CD4-positive, alpha-beta memory T cell (primary cell): ENCODE measurements around the gene MARK3. TPM values are rescaled to one million over a fixed set of nuclear protein-coding genes. Genes with fewer than 3 reads are reported as not detected.

Experiments
- CTCF ChIA-PET: fragments of 350-600 bp; sonication (Branson Sonifier 250); formaldehyde crosslinking; loops from one replicate; lab custom pipeline; 2021; ENCODE audit warnings: inconsistent platforms; ENCODE audit not compliant: partially characterized antibody; lab: Charles Lee
- POLR2A ChIA-PET: fragments of 350-600 bp; sonication (Branson Sonifier 250); formaldehyde crosslinking; loops from one replicate; lab custom pipeline; 2021; ENCODE audit not compliant: partially characterized antibody; lab: Charles Lee
- DNase-seq, 5 donors: peaks; one replicate each; pipeline versions ENCODE4 v3.0.0 to v3.0.0-alpha.2; 2020 to 2022; ENCODE audit warnings: mixed read lengths in 1 of 5
- H3K27ac ChIP-seq: one replicate; pipeline ENCODE4 v1.7.0; 2013; ENCODE audit warnings: low read depth, low read length
- H3K27me3 ChIP-seq: 2 replicates; pipeline ENCODE4 v1.7.0; 2013; ENCODE audit warnings: mild to moderate bottlenecking, low read length, moderate library complexity; ENCODE audit not compliant: insufficient read depth
- H3K36me3 ChIP-seq: 2 replicates; pipeline ENCODE4 v1.7.0; 2013; ENCODE audit warnings: mild to moderate bottlenecking, low read length, moderate library complexity; ENCODE audit not compliant: insufficient read depth
- H3K4me1 ChIP-seq: 2 replicates; pipeline ENCODE4 v1.7.0; 2013; ENCODE audit warnings: mild to moderate bottlenecking, low read length, moderate library complexity; ENCODE audit not compliant: insufficient read depth
- H3K4me3 ChIP-seq, 2 donors: one replicate each; pipeline ENCODE4 v1.7.0; 2013; ENCODE audit warnings: low read length in 2 of 2, mild to moderate bottlenecking in 1 of 2
- H3K9me3 ChIP-seq, 2 donors: one replicate each; pipeline ENCODE4 v1.7.0; 2013; ENCODE audit warnings: low read length in 2 of 2, control low read depth in 1 of 2; ENCODE audit not compliant: control insufficient read depth in 1 of 2
- H3K27ac Mint-ChIP-seq, 7 donors: one replicate each; pipeline ENCODE4 v1.8.0; 2020 to 2021; ENCODE audit warnings: mixed read lengths in 7 of 7, mild to moderate bottlenecking in 6 of 7, inconsistent platforms in 3 of 7, moderate library complexity in 3 of 7
- H3K27me3 Mint-ChIP-seq, 2 donors: one replicate each; pipeline ENCODE4 v1.8.0; 2020 to 2021; ENCODE audit warnings: mixed read lengths in 2 of 2
- H3K36me3 Mint-ChIP-seq, 2 donors: one replicate each; pipeline ENCODE4 v1.8.0; 2020 to 2021; ENCODE audit warnings: mixed read lengths in 2 of 2, inconsistent platforms in 1 of 2, mild to moderate bottlenecking in 1 of 2
- H3K4me1 Mint-ChIP-seq, 4 donors: one replicate each; pipeline ENCODE4 v1.8.0; 2020 to 2021; ENCODE audit warnings: mixed read lengths in 4 of 4, mild to moderate bottlenecking in 1 of 4
- H3K4me3 Mint-ChIP-seq, 8 donors: one replicate each; pipeline ENCODE4 v1.8.0; 2020 to 2021; ENCODE audit warnings: mixed read lengths in 8 of 8, mild to moderate bottlenecking in 7 of 8, moderate library complexity in 6 of 8, inconsistent platforms in 3 of 8
- H3K9me3 Mint-ChIP-seq, 8 donors: one replicate each; pipeline ENCODE4 v1.8.0; 2020 to 2021; ENCODE audit warnings: mixed read lengths in 8 of 8, mild to moderate bottlenecking in 5 of 8, inconsistent platforms in 3 of 8, moderate library complexity in 1 of 8
- intact Hi-C: fragments of 100-400 bp; cut with micrococcal nuclease; formaldehyde crosslinking; loops from one replicate; pipeline ENCODE4 v1.15.1; 2023
- polyA plus RNA-seq, 2 donors: library from polyadenylated mRNA; unstranded; fragments of 300-500 nt; fragmentation: Illumina TruSeq; gene quantifications; one replicate each; pipeline ENCODE4 v1.2.3, GENCODE V29; 2021
- total RNA-seq, 2 experiments: library from RNA; stranded (reverse); gene quantifications; one replicate each; pipeline ENCODE4 v1.2.3, GENCODE V29; 2021

MARK3 gene
- total and polyA plus RNA-seq, 4 experiments from 2014 or later: 18.4 to 113 (median 76.2) TPM

DNA sequence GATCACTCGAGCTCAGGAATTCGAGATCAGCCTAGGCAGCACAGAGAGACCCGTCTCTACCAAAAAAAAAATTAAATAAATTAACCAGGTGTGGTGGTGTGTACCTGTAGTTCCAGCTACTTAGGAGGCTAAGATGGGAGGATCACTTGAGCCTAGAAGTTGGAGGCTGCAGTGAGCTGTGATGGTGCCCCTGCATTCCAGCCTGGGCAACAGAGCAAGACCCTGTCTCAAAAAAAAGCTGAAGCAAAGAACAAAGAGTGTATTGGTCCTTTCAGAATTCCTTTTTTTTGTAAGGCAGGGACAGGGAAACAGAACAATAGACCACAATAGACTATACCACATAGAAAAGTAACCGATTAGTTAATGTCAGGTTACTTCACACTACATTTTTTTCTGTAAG, 47.4 kb downstream of the MARK3 start:
- Mint-ChIP-seq H3K27ac (no peak overlapping the region), H3K36me3 (peaks cover 6 to 34% of the 10 kb centered on the region in 2 donors), H3K4me1 (peaks cover 28 to 41% (median 33%) of the 10 kb centered on the region in 4 donors), H3K4me3 (no peak overlapping the region), H3K27me3 (no peaks in the 10 kb centered on the region), H3K9me3 (no peaks in the 10 kb centered on the region)
- Histone ChIP-seq H3K9me3 (no peaks in the 10 kb centered on the region), H3K36me3 (no peaks in the 10 kb centered on the region), H3K27ac (no peak overlapping the region), H3K4me1 (peaks cover 21% of the 10 kb centered on the region), H3K4me3 (no peak overlapping the region), H3K27me3 (no peaks in the 10 kb centered on the region)
- no peak for DNase-seq
- intact Hi-C loops: no loop called here
- CTCF ChIA-PET: no interaction called here
- POLR2A ChIA-PET: no interaction called here

DNA sequence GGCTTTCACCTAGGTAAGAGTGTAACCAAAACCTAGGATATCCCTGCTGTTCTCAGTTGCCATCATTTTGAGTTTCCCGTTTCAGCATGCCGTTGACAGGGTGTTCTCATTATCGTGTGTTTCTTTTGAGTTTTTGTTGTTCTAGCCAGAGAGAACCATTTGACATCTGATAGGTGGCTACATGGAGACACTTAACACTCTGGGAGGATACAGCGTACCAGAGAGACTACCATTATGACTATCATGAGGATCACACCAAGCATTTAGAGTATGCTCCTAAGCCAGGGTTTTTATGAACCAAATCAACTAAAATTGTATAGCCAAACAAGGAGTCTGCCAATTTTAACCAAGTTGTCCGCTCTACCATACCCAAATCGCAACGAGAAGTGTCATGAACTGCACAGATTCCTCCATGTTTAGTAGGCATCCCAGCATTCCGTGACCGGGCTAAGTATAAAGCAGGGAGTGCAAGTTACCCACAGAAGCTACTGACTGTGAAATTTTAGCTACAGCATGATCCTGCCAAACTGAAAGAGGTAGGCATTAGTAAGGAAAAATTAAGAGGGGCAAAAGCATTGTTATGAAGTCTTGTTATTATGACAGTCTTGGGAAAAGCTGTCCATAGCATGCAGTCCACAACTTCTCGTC, 48.8 kb downstream of the MARK3 start:
- Histone ChIP-seq H3K36me3 (no peaks in the 10 kb centered on the region), H3K4me3 (no peak overlapping the region), H3K27me3 (no peaks in the 10 kb centered on the region), H3K27ac (no peak overlapping the region), H3K9me3 (no peaks in the 10 kb centered on the region), H3K4me1 (peaks cover 6% of the 10 kb centered on the region)
- no peak for DNase-seq
- Mint-ChIP-seq H3K36me3 (peaks cover 8 to 34% of the 10 kb centered on the region in 2 donors), H3K27ac (peak overlapping the region in 1 of 7 donors; percentile 56), H3K4me1 (peaks cover 20 to 28% (median 25%) of the 10 kb centered on the region in 4 donors), H3K9me3 (no peaks in the 10 kb centered on the region), H3K4me3 (no peak overlapping the region), H3K27me3 (no peaks in the 10 kb centered on the region)
- intact Hi-C loops: no loop called here
- ChIA-PET CTCF (no interaction called here), POLR2A (no interaction called here)

- H3K27ac ChIP-seq: no peak overlapping the region
- H3K27me3 Mint-ChIP-seq: no peaks in the 10 kb centered on the region
- H3K4me3 ChIP-seq: no peak overlapping the region
- H3K9me3 Mint-ChIP-seq: no peaks in the 10 kb centered on the region
- POLR2A ChIA-PET: no interaction called here
- no peaks in the 10 kb centered on the region for H3K4me1 ChIP-seq
- peak overlapping the region in 3 of 7 donors; percentile 6 to 36 (median 15) for H3K27ac Mint-ChIP-seq
- H3K27me3 ChIP-seq: no peaks in the 10 kb centered on the region
- H3K9me3 ChIP-seq: no peaks in the 10 kb centered on the region
- H3K36me3 ChIP-seq: no peaks in the 10 kb centered on the region
- intact Hi-C loops: no loop called here
- DNase-seq: no peak
- H3K4me1 Mint-ChIP-seq: peaks cover 16 to 25% (median 21%) of the 10 kb centered on the region in 4 donors
- no peak overlapping the region for H3K4me3 Mint-ChIP-seq
- CTCF ChIA-PET: no interaction called here
- H3K36me3 Mint-ChIP-seq: peaks cover 12 to 38% of the 10 kb centered on the region in 2 donors
Observed at GRCh38 chr14:103434868-103435442, 49.7 kb downstream of the MARK3 start.

DNA sequence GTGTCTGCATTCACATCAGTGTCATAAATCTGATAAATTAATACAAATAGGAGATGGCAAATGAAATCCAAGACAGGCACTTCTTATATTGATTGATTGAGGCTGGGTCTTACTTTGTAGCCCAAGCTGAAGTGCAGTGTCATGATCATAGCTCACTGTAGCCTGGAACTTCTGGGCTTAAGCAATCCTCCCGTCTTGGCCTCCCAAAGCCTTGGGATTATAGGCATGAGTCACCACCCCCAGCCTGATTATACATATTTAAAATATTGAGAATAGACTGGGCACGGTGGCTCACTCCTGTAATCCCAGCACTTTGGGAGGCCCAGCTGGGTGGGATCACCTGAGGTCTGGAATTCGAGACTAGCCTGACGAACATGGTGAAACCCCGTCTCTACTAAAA, 51.3 kb downstream of the MARK3 start:
- Mint-ChIP-seq H3K27ac (peak overlapping the region in 1 of 7 donors; percentile 48), H3K27me3 (no peaks in the 10 kb centered on the region), H3K36me3 (peaks cover 15 to 36% of the 10 kb centered on the region in 2 donors), H3K4me3 (no peak overlapping the region), H3K9me3 (no peaks in the 10 kb centered on the region), H3K4me1 (peaks cover 14 to 22% (median 20%) of the 10 kb centered on the region in 4 donors)
- Histone ChIP-seq H3K27me3 (no peaks in the 10 kb centered on the region), H3K4me3 (no peak overlapping the region), H3K4me1 (no peaks in the 10 kb centered on the region), H3K27ac (no peak overlapping the region), H3K9me3 (no peaks in the 10 kb centered on the region), H3K36me3 (no peaks in the 10 kb centered on the region)
- intact Hi-C loops: no loop called here
- CTCF ChIA-PET: interaction anchor here (0.6 kb wide), 1 partner anchor 1006 kb away, joined by 3 read pairs; no protein-coding TSS in a partner anchor
- POLR2A ChIA-PET: interaction anchor here (0.7 kb wide), 1 partner anchor 205 kb away, joined by 4 read pairs; no protein-coding TSS in a partner anchor
- no peak for DNase-seq

- Mint-ChIP-seq H3K9me3 (no peaks in the 10 kb centered on the region), H3K27me3 (no peaks in the 10 kb centered on the region), H3K4me1 (peaks cover 31 to 43% (median 37%) of the 10 kb centered on the region in 4 donors), H3K4me3 (no peak overlapping the region), H3K27ac (no peak overlapping the region), H3K36me3 (peaks cover 19 to 23% of the 10 kb centered on the region in 2 donors)
- no peak overlapping the region for H3K4me3 ChIP-seq
- H3K36me3 ChIP-seq: no peaks in the 10 kb centered on the region
- intact Hi-C loops: no loop called here
- no peaks in the 10 kb centered on the region for H3K9me3 ChIP-seq
- H3K27me3 ChIP-seq: no peaks in the 10 kb centered on the region
- ChIA-PET CTCF (no interaction called here), POLR2A (no interaction called here)
- H3K4me1 ChIP-seq: peaks cover 15% of the 10 kb centered on the region
- no peak overlapping the region for H3K27ac ChIP-seq
- no peak for DNase-seq
Observed at GRCh38 chr14:103442288-103442687, 57.1 kb downstream of the MARK3 start.

- Histone ChIP-seq H3K36me3 (no peaks in the 10 kb centered on the region), H3K4me3 (no peak overlapping the region), H3K27ac (no peak overlapping the region), H3K9me3 (no peaks in the 10 kb centered on the region), H3K27me3 (no peaks in the 10 kb centered on the region), H3K4me1 (peaks cover 15% of the 10 kb centered on the region)
- intact Hi-C loops: no loop called here
- Mint-ChIP-seq H3K27me3 (no peaks in the 10 kb centered on the region), H3K9me3 (no peaks in the 10 kb centered on the region), H3K4me1 (peaks cover 32 to 51% (median 41%) of the 10 kb centered on the region in 4 donors), H3K27ac (peak overlapping the region in 1 of 7 donors; percentile 72), H3K4me3 (no peak overlapping the region), H3K36me3 (peaks cover 15 to 18% of the 10 kb centered on the region in 2 donors)
- POLR2A ChIA-PET: no interaction called here
- no peak for DNase-seq
- CTCF ChIA-PET: no interaction called here
Observed at GRCh38 chr14:103443111-103443510, 57.9 kb downstream of the MARK3 start.

- H3K4me3 Mint-ChIP-seq: no peak overlapping the region
- no peak for DNase-seq
- H3K36me3 ChIP-seq: no peaks in the 10 kb centered on the region
- H3K27ac Mint-ChIP-seq: peak overlapping the region in 5 of 7 donors; percentile 5 to 34 (median 23)
- no peaks in the 10 kb centered on the region for H3K9me3 ChIP-seq
- no peak overlapping the region for H3K27ac ChIP-seq
- CTCF ChIA-PET: no interaction called here
- no peaks in the 10 kb centered on the region for H3K27me3 ChIP-seq
- no peak overlapping the region for H3K4me3 ChIP-seq
- H3K4me1 Mint-ChIP-seq: peaks cover 34 to 52% (median 41%) of the 10 kb centered on the region in 4 donors
- peaks cover 9 to 13% of the 10 kb centered on the region in 2 donors for H3K36me3 Mint-ChIP-seq
- no peaks in the 10 kb centered on the region for H3K27me3 Mint-ChIP-seq
- POLR2A ChIA-PET: no interaction called here
- no peaks in the 10 kb centered on the region for H3K9me3 Mint-ChIP-seq
- intact Hi-C loops: no loop called here
- H3K4me1 ChIP-seq: peaks cover 15% of the 10 kb centered on the region
Observed at GRCh38 chr14:103444837-103445524, 59.8 kb downstream of the MARK3 start.
